CD4-positive, alpha-beta memory T cell (primary cell): ENCODE results near the gene TCERG1L. TPM values are rescaled to one million over a fixed set of nuclear protein-coding genes. Genes with fewer than 3 reads are reported as not detected.

Source experiments
- CTCF ChIA-PET: fragments of 350-600 bp; sonication (Branson Sonifier 250); formaldehyde crosslinking; loops from one replicate; lab custom pipeline; 2021; ENCODE audit warnings: inconsistent platforms; ENCODE audit not compliant: partially characterized antibody; lab: Charles Lee
- POLR2A ChIA-PET: fragments of 350-600 bp; sonication (Branson Sonifier 250); formaldehyde crosslinking; loops from one replicate; lab custom pipeline; 2021; ENCODE audit not compliant: partially characterized antibody; lab: Charles Lee
- DNase-seq, 5 donors: peaks; one replicate each; pipeline versions ENCODE4 v3.0.0 to v3.0.0-alpha.2; 2020 to 2022; ENCODE audit warnings: mixed read lengths in 1 of 5
- H3K27ac ChIP-seq: one replicate; pipeline ENCODE4 v1.7.0; 2013; ENCODE audit warnings: low read depth, low read length
- H3K27me3 ChIP-seq: 2 replicates; pipeline ENCODE4 v1.7.0; 2013; ENCODE audit warnings: mild to moderate bottlenecking, low read length, moderate library complexity; ENCODE audit not compliant: insufficient read depth
- H3K36me3 ChIP-seq: 2 replicates; pipeline ENCODE4 v1.7.0; 2013; ENCODE audit warnings: mild to moderate bottlenecking, low read length, moderate library complexity; ENCODE audit not compliant: insufficient read depth
- H3K4me1 ChIP-seq: 2 replicates; pipeline ENCODE4 v1.7.0; 2013; ENCODE audit warnings: mild to moderate bottlenecking, low read length, moderate library complexity; ENCODE audit not compliant: insufficient read depth
- H3K4me3 ChIP-seq, 2 donors: one replicate each; pipeline ENCODE4 v1.7.0; 2013; ENCODE audit warnings: low read length in 2 of 2, mild to moderate bottlenecking in 1 of 2
- H3K9me3 ChIP-seq, 2 donors: one replicate each; pipeline ENCODE4 v1.7.0; 2013; ENCODE audit warnings: low read length in 2 of 2, control low read depth in 1 of 2; ENCODE audit not compliant: control insufficient read depth in 1 of 2
- H3K27ac Mint-ChIP-seq, 7 donors: one replicate each; pipeline ENCODE4 v1.8.0; 2020 to 2021; ENCODE audit warnings: mixed read lengths in 7 of 7, mild to moderate bottlenecking in 6 of 7, inconsistent platforms in 3 of 7, moderate library complexity in 3 of 7
- H3K27me3 Mint-ChIP-seq, 2 donors: one replicate each; pipeline ENCODE4 v1.8.0; 2020 to 2021; ENCODE audit warnings: mixed read lengths in 2 of 2
- H3K36me3 Mint-ChIP-seq, 2 donors: one replicate each; pipeline ENCODE4 v1.8.0; 2020 to 2021; ENCODE audit warnings: mixed read lengths in 2 of 2, inconsistent platforms in 1 of 2, mild to moderate bottlenecking in 1 of 2
- H3K4me1 Mint-ChIP-seq, 4 donors: one replicate each; pipeline ENCODE4 v1.8.0; 2020 to 2021; ENCODE audit warnings: mixed read lengths in 4 of 4, mild to moderate bottlenecking in 1 of 4
- H3K4me3 Mint-ChIP-seq, 8 donors: one replicate each; pipeline ENCODE4 v1.8.0; 2020 to 2021; ENCODE audit warnings: mixed read lengths in 8 of 8, mild to moderate bottlenecking in 7 of 8, moderate library complexity in 6 of 8, inconsistent platforms in 3 of 8
- H3K9me3 Mint-ChIP-seq, 8 donors: one replicate each; pipeline ENCODE4 v1.8.0; 2020 to 2021; ENCODE audit warnings: mixed read lengths in 8 of 8, mild to moderate bottlenecking in 5 of 8, inconsistent platforms in 3 of 8, moderate library complexity in 1 of 8
- intact Hi-C: fragments of 100-400 bp; cut with micrococcal nuclease; formaldehyde crosslinking; loops from one replicate; pipeline ENCODE4 v1.15.1; 2023
- polyA plus RNA-seq, 2 donors: library from polyadenylated mRNA; unstranded; fragments of 300-500 nt; fragmentation: Illumina TruSeq; gene quantifications; one replicate each; pipeline ENCODE4 v1.2.3, GENCODE V29; 2021
- total RNA-seq, 2 experiments: library from RNA; stranded (reverse); gene quantifications; one replicate each; pipeline ENCODE4 v1.2.3, GENCODE V29; 2021

TCERG1L gene
- total and polyA plus RNA-seq, 4 experiments from 2014 or later: not detected

GRCh38 chr10:131271195-131271880 lies 40.2 kb downstream of the TCERG1L start:
- H3K27ac Mint-ChIP-seq: no peak overlapping the region
- CTCF ChIA-PET: no interaction called here

GRCh38 chr10:131270461-131271190 lies 40.9 kb downstream of the TCERG1L start:
- Histone ChIP-seq H3K27ac (no peak overlapping the region), H3K9me3 (no peaks in the 10 kb centered on the region), H3K4me3 (no peak overlapping the region), H3K27me3 (no peaks in the 10 kb centered on the region), H3K4me1 (no peaks in the 10 kb centered on the region), H3K36me3 (no peaks in the 10 kb centered on the region)
- Mint-ChIP-seq H3K27me3 (no peaks in the 10 kb centered on the region), H3K9me3 (peaks cover 0 to 4% (median 0%) of the 10 kb centered on the region in 8 donors), H3K4me1 (no peaks in the 10 kb centered on the region), H3K4me3 (no peak overlapping the region), H3K36me3 (no peaks in the 10 kb centered on the region), H3K27ac (no peak overlapping the region)
- ChIA-PET POLR2A (no interaction called here), CTCF (no interaction called here)
- intact Hi-C loops: no loop called here
- no peak for DNase-seq

More at GRCh38 chr10:131271195-131271880, 40.2 kb downstream of the TCERG1L start:
- H3K4me1 Mint-ChIP-seq: no peaks in the 10 kb centered on the region
- Histone ChIP-seq H3K4me1 (no peaks in the 10 kb centered on the region), H3K9me3 (no peaks in the 10 kb centered on the region), H3K27me3 (no peaks in the 10 kb centered on the region), H3K4me3 (no peak overlapping the region), H3K36me3 (no peaks in the 10 kb centered on the region), H3K27ac (no peak overlapping the region)
- H3K36me3 Mint-ChIP-seq: no peaks in the 10 kb centered on the region
- DNase-seq: no peak
- POLR2A ChIA-PET: no interaction called here
- H3K4me3 Mint-ChIP-seq: no peak overlapping the region
- H3K9me3 Mint-ChIP-seq: peaks cover 0 to 4% (median 0%) of the 10 kb centered on the region in 8 donors
- no peaks in the 10 kb centered on the region for H3K27me3 Mint-ChIP-seq
- intact Hi-C loops: no loop called here

- CTCF ChIA-PET: no interaction called here
- no peaks in the 10 kb centered on the region for H3K36me3 Mint-ChIP-seq
- peaks cover 0 to 4% (median 0%) of the 10 kb centered on the region in 8 donors for H3K9me3 Mint-ChIP-seq
- no peaks in the 10 kb centered on the region for H3K9me3 ChIP-seq
- no peaks in the 10 kb centered on the region for H3K36me3 ChIP-seq
- no peak overlapping the region for H3K4me3 ChIP-seq
- H3K4me1 ChIP-seq: no peaks in the 10 kb centered on the region
- H3K4me3 Mint-ChIP-seq: no peak overlapping the region
- H3K27ac Mint-ChIP-seq: no peak overlapping the region
- DNase-seq: no peak
- H3K27me3 Mint-ChIP-seq: no peaks in the 10 kb centered on the region
- no peaks in the 10 kb centered on the region for H3K27me3 ChIP-seq
- intact Hi-C loops: no loop called here
- POLR2A ChIA-PET: no interaction called here
- H3K27ac ChIP-seq: no peak overlapping the region
- H3K4me1 Mint-ChIP-seq: no peaks in the 10 kb centered on the region
These were observed 41.6 kb downstream of the TCERG1L start for GRCh38 chr10:131269776-131270460.

- Mint-ChIP-seq H3K27ac (no peak overlapping the region), H3K27me3 (no peaks in the 10 kb centered on the region), H3K4me3 (no peak overlapping the region), H3K9me3 (peaks cover 0 to 4% (median 0%) of the 10 kb centered on the region in 8 donors), H3K36me3 (no peaks in the 10 kb centered on the region), H3K4me1 (no peaks in the 10 kb centered on the region)
- H3K4me3 ChIP-seq: no peak overlapping the region
- H3K27ac ChIP-seq: no peak overlapping the region
- H3K9me3 ChIP-seq: no peaks in the 10 kb centered on the region
- H3K36me3 ChIP-seq: no peaks in the 10 kb centered on the region
- H3K27me3 ChIP-seq: no peaks in the 10 kb centered on the region
- CTCF ChIA-PET: no interaction called here
- intact Hi-C loops: no loop called here
- no peak for DNase-seq
- POLR2A ChIA-PET: no interaction called here
- H3K4me1 ChIP-seq: no peaks in the 10 kb centered on the region
These were observed 43.8 kb downstream of the TCERG1L start for GRCh38 chr10:131267814-131268095.

GRCh38 chr10:131266936-131267813 lies 44.3 kb downstream of the TCERG1L start:
- no peaks in the 10 kb centered on the region for H3K4me1 Mint-ChIP-seq
- Histone ChIP-seq H3K4me3 (no peak overlapping the region), H3K27me3 (no peaks in the 10 kb centered on the region), H3K27ac (no peak overlapping the region), H3K9me3 (no peaks in the 10 kb centered on the region), H3K4me1 (no peaks in the 10 kb centered on the region), H3K36me3 (no peaks in the 10 kb centered on the region)
- DNase-seq: no peak
- H3K27ac Mint-ChIP-seq: no peak overlapping the region
- H3K4me3 Mint-ChIP-seq: no peak overlapping the region
- peaks cover 0 to 4% (median 0%) of the 10 kb centered on the region in 8 donors for H3K9me3 Mint-ChIP-seq
- H3K36me3 Mint-ChIP-seq: no peaks in the 10 kb centered on the region
- ChIA-PET POLR2A (no interaction called here), CTCF (no interaction called here)
- intact Hi-C loops: no loop called here
- H3K27me3 Mint-ChIP-seq: no peaks in the 10 kb centered on the region

GRCh38 chr10:131264110-131264788 lies 47.3 kb downstream of the TCERG1L start:
- no peaks in the 10 kb centered on the region for H3K4me1 ChIP-seq
- H3K27me3 ChIP-seq: no peaks in the 10 kb centered on the region
- no peaks in the 10 kb centered on the region for H3K9me3 ChIP-seq
- intact Hi-C loops: no loop called here
- no peaks in the 10 kb centered on the region for H3K4me1 Mint-ChIP-seq
- H3K9me3 Mint-ChIP-seq: peaks cover 0 to 4% (median 0%) of the 10 kb centered on the region in 8 donors
- POLR2A ChIA-PET: no interaction called here
- no peaks in the 10 kb centered on the region for H3K36me3 Mint-ChIP-seq
- no peak overlapping the region for H3K27ac ChIP-seq
- H3K27me3 Mint-ChIP-seq: no peaks in the 10 kb centered on the region
- no peak overlapping the region for H3K4me3 ChIP-seq
- CTCF ChIA-PET: no interaction called here
- DNase-seq: no peak
- H3K27ac Mint-ChIP-seq: no peak overlapping the region
- no peaks in the 10 kb centered on the region for H3K36me3 ChIP-seq
- H3K4me3 Mint-ChIP-seq: no peak overlapping the region
